GM12875 (cell line): Measurements from ENCODE around the gene BIRC2.

Experiments
- H3K4me3 ChIP-seq: one replicate; pipeline ENCODE4 v1.5.1; 2011; ENCODE audit warnings: low read depth, low read length, control low read depth
- CTCF ChIP-seq: IDR thresholded peaks from 2 replicates; pipeline ENCODE4 v1.5.1; 2011; ENCODE audit warnings: low read depth, mild to moderate bottlenecking, control low read depth, inconsistent platforms, low read length, moderate library complexity, borderline replicate concordance; ENCODE audit not compliant: insufficient read depth

BIRC2 gene

DNA sequence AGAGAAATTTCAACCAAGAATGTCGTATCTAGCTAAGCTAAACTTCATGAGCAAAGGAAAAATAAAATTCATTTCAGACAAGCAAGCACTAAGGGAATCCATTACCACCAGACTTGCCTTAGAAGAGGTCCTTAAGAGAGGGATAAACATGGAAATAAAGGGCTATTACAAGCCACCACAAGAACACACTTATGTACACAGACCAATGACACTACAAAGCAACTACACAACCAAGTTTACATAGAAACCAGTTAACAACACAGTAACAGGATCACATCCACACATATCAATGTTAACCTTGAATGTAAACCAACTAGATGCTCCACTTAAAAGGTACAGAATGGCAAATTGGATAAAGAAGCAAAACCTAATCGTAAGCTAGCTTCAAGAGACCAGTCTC is 67.5 kb downstream of the BIRC2 start:
- no peak overlapping the region for H3K4me3 ChIP-seq
- TF ChIP-seq CTCF: no peak

DNA sequence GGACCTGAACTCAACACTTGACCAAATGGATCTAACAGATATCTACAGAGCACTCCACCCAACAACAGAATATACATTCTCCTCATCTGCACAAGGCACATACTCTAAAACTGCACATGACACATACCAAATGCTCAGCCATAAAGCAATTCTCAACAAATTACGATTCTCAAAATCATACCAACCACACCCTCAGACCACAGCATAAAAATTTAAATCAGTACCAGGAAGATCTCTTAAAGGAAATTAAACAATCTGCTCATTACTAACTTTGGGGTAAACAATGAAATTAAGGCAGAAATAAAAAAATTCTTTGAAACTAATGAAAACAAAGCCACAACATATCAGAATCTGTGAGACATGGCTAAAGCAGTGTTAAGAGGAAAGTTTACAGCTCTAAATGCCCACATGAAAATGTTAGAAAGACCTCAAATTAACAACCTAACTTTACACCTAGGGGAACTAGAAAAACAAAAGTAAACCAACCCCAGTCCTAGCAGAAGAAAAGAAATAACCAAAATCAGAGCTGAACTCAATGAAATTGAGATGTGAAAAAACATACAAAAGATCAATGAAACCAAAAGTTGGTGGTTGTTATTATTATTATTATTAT is 68.4 kb downstream of the BIRC2 start:
- TF ChIP-seq CTCF: no peak
- no peak overlapping the region for H3K4me3 ChIP-seq

GRCh38 chr11:102416976-102417375 is 70.0 kb downstream of the BIRC2 start:
- no peak overlapping the region for H3K4me3 ChIP-seq
- TF ChIP-seq CTCF: no peak

GRCh38 chr11:102419181-102419580 is 72.2 kb downstream of the BIRC2 start:
- no peak for TF ChIP-seq CTCF
- H3K4me3 ChIP-seq: no peak overlapping the region

DNA sequence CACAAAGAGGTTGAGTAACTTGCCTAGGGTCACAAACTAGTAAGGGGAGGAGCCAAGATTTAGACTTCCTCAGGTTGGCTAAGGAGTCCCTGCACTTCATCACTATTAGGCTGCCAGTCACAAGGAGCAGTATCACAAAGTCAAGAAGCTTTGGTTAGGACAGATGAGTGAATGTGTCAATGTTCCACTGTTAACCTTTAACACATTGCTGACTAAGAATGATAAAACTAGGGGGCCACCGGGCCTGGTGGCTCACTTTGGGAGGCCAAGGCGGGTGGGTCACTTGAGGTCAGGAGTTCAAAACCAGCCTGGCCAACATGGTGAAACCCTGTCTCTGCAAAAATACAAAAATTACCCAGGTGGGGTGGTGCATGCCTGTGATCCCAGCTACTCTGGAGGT is 73.5 kb downstream of the BIRC2 start:
- no peak overlapping the region for H3K4me3 ChIP-seq
- TF ChIP-seq CTCF: no peak

GRCh38 chr11:102421261-102421660 is 74.2 kb downstream of the BIRC2 start:
- TF ChIP-seq CTCF: no peak
- H3K4me3 ChIP-seq: no peak overlapping the region

- H3K4me3 ChIP-seq: no peak overlapping the region
- no peak for TF ChIP-seq CTCF
Observed at GRCh38 chr11:102422817-102423712, 76.1 kb downstream of the BIRC2 start.
